GM12878 (cell line): ENCODE measurements around the gene PRTFDC1. TPM values are rescaled to one million over a fixed set of nuclear protein-coding genes. Genes with fewer than 3 reads are reported as not detected.

Experiments used
- ATAC-seq: fragments of 200-7000 bp; cut with Tn5 transposase; 3 replicates; pipeline ENCODE4 v1.9.1; 2020; ENCODE audit warnings: mild to moderate bottlenecking, moderate library complexity
- BruUV-seq: library from RNA; stranded (reverse); fragments of 400-500 nt; replicated peaks from 2 replicates; lab custom pipeline; 2021; lab: Mats Ljungman, UMichigan
- CTCF ChIA-PET: fragments of 300-600 bp; sonication (Branson Sonifier 250); formaldehyde crosslinking; extraction: SDS; loops from one replicate; lab custom pipeline; 2021; ENCODE audit warnings: inconsistent platforms; lab: Yijun Ruan, JAX
- POLR2A ChIA-PET: fragments of 350-600 bp; formaldehyde crosslinking; extraction: SDS; loops from one replicate; lab custom pipeline; 2021; ENCODE audit warnings: inconsistent platforms; lab: Charles Lee
- RAD21 ChIA-PET: fragments of 300-600 bp; sonication (Branson Sonifier 250); formaldehyde crosslinking; loops from one replicate; lab custom pipeline; 2023; ENCODE audit warnings: antibody characterized with exemption; ENCODE audit not compliant: unreplicated experiment; lab: Charles Lee
- SMC1A ChIA-PET: fragments of 300-600 bp; sonication (Branson Sonifier 250); formaldehyde crosslinking; loops from one replicate; lab custom pipeline; 2023; ENCODE audit not compliant: unreplicated experiment, uncharacterized antibody; lab: Charles Lee
- DNase-seq: peaks from one replicate; pipeline ENCODE4 v3.0.0-alpha.2; 2011; ENCODE audit warnings: low read depth, low spot score
- FAIRE-seq: peaks from 3 replicates; lab custom pipeline; 2011; peaks lifted over from hg19 to GRCh38; lab: Jason Lieb, UNC
- H2AFZ ChIP-seq: 2 replicates; pipeline ENCODE4 v1.6.0; 2011; ENCODE audit warnings: low read depth, low read length, control low read depth; ENCODE audit not compliant: control insufficient read depth
- H3K27ac ChIP-seq: 2 replicates; pipeline ENCODE4 v1.5.1; 2011; ENCODE audit warnings: control low read depth; ENCODE audit not compliant: control insufficient read depth, insufficient read depth
- H3K27me3 ChIP-seq, 2 experiments: replicated peaks in 1 of 2; 2 replicates each; pipeline versions ENCODE4 v1.6.0 to v1.6.1; 2011; ENCODE audit warnings: low read length in 1 of 2; ENCODE audit not compliant: control insufficient read depth in 2 of 2, insufficient read depth in 2 of 2
- H3K36me3 ChIP-seq, 2 experiments: 2 replicates each; pipeline ENCODE4 v1.5.1; 2011; ENCODE audit warnings: low read length in 1 of 2; ENCODE audit not compliant: control insufficient read depth in 2 of 2, insufficient read depth in 2 of 2
- H3K4me1 ChIP-seq: 2 replicates; pipeline ENCODE4 v1.6.1; 2011; ENCODE audit warnings: mild to moderate bottlenecking, low read length, moderate library complexity, mixed read lengths; ENCODE audit not compliant: control insufficient read depth, insufficient read depth
- H3K4me2 ChIP-seq: 2 replicates; pipeline ENCODE4 v1.6.0; 2011; ENCODE audit warnings: control low read depth; ENCODE audit not compliant: control insufficient read depth, insufficient read depth
- H3K4me3 ChIP-seq: fragments of 200-600 bp; sonication (generic); 2 replicates; pipeline ENCODE4 v1.5.1; 2016
- H3K79me2 ChIP-seq: 2 replicates; pipeline ENCODE4 v1.6.0; 2011; ENCODE audit warnings: low read length; ENCODE audit not compliant: control insufficient read depth, insufficient read depth
- H3K9ac ChIP-seq: 2 replicates; pipeline ENCODE4 v1.8.0; 2011; ENCODE audit warnings: low read length, control low read depth, mixed read lengths; ENCODE audit not compliant: control insufficient read depth, insufficient read depth
- H3K9me3 ChIP-seq: replicated peaks from 3 replicates; pipeline ENCODE4 v1.5.1; 2011; ENCODE audit warnings: mild to moderate bottlenecking, low read length; ENCODE audit not compliant: control insufficient read depth, insufficient read depth
- H4K20me1 ChIP-seq: 2 replicates; pipeline ENCODE4 v1.6.0; 2011; ENCODE audit not compliant: control insufficient read depth, insufficient read depth
- ATF2 ChIP-seq: IDR thresholded peaks from 2 replicates; pipeline ENCODE4 v1.6.1; 2012; ENCODE audit warnings: low read length, inconsistent platforms
- ATF3 ChIP-seq: IDR thresholded peaks from 2 replicates; pipeline ENCODE4 v1.6.1; 2011; ENCODE audit warnings: low read depth, mild to moderate bottlenecking, low read length, moderate library complexity, borderline replicate concordance; ENCODE audit errors: extremely low read depth
- BRCA1 ChIP-seq: IDR thresholded peaks from 2 replicates; pipeline ENCODE4 v1.6.1; 2011; ENCODE audit warnings: low read depth, low read length, improper control_type of control experiment
- CBX3 ChIP-seq: fragments of 200-600 bp; sonication (generic); IDR thresholded peaks from 2 replicates; pipeline ENCODE4 v1.6.1; 2016; ENCODE audit warnings: low read depth, borderline replicate concordance
- CEBPZ ChIP-seq: fragments of 150-350 bp; IDR thresholded peaks from 2 replicates; pipeline ENCODE4 v1.6.1; 2016; ENCODE audit warnings: low read depth, low read length
- CHD2 ChIP-seq: IDR thresholded peaks from 2 replicates; pipeline ENCODE4 v1.6.1; 2011; ENCODE audit warnings: low read depth, low read length, improper control_type of control experiment, borderline replicate concordance
- CHD4 ChIP-seq: fragments of 200-600 bp; sonication (generic); IDR thresholded peaks from 2 replicates; pipeline ENCODE4 v1.6.1; 2016; ENCODE audit warnings: mild to moderate bottlenecking
- LARP7 ChIP-seq: fragments of 450-650 bp; IDR thresholded peaks from 2 replicates; pipeline ENCODE4 v1.6.1; 2017; ENCODE audit warnings: mild to moderate bottlenecking
- MTA3 ChIP-seq: IDR thresholded peaks from 2 replicates; pipeline ENCODE4 v1.6.1; 2012; ENCODE audit warnings: low read length, inconsistent platforms, borderline replicate concordance
- MYB ChIP-seq: fragments of 150-350 bp; IDR thresholded peaks from 2 replicates; pipeline ENCODE4 v1.6.1; 2014; ENCODE audit warnings: mild to moderate bottlenecking, low read depth, low read length, borderline replicate concordance
- POLR2A ChIP-seq: IDR thresholded peaks from 2 replicates; pipeline ENCODE4 v1.6.1; 2011; ENCODE audit warnings: low read depth, mild to moderate bottlenecking, low read length
- RELA ChIP-seq: fragments of 450-650 bp; IDR thresholded peaks from 2 replicates; pipeline ENCODE4 v1.8.0; 2014; ENCODE audit warnings: borderline replicate concordance; ENCODE audit not compliant: partially characterized antibody
- RUNX3 ChIP-seq: IDR thresholded peaks from 2 replicates; pipeline ENCODE4 v1.6.1; 2012; ENCODE audit warnings: low read length, inconsistent platforms
- SMAD5 ChIP-seq: IDR thresholded peaks from 2 replicates; pipeline ENCODE4 v1.6.1; 2016; ENCODE audit warnings: antibody characterized with exemption, low read depth
- WGBS: methylation state at CpG from one replicate; pipeline ENCODE4 v1.1.6; 2016; ENCODE audit warnings: low lambda C conversion rate; ENCODE audit not compliant: insufficient replicate concordance, insufficient coverage; ENCODE audit errors: missing lambda C conversion rate; 5-methylcytosine and 5-hydroxymethylcytosine counted together
- in situ Hi-C: fragments of 300-500 bp; cut with MboI; formaldehyde crosslinking; loops from 9 replicates; pipeline ENCODE4 v1.14.3; 2018; ENCODE audit warnings: mixed read lengths
- intact Hi-C: fragments of 100-400 bp; cut with micrococcal nuclease; formaldehyde crosslinking; loops from one replicate; pipeline ENCODE4 v1.14.2; 2022; ENCODE audit not compliant: unreplicated experiment
- polyA plus RNA-seq, 11 experiments: library from polyadenylated mRNA; depleted of rRNA in 4 of 11; unstranded in 6 of 11; stranded (reverse) in 5 of 11; fragments of >200 nt; fragmentation: Nextera tagmentation in 4 of 11; fragmentation: Illumina TruSeq in 1 of 11; extraction: Ambion mirVana in 4 of 11; extraction: Trizol in 1 of 11; gene quantifications; 1 replicate in 1 of 11; 2 replicates in 10 of 11; pipeline versions ENCODE4 v1.2.1 to v1.2.3, GENCODE V29; 2011 to 2016; ENCODE audit warnings: inconsistent platforms in 2 of 11, missing spikeins in 2 of 11, low read depth in 1 of 11
- total RNA-seq, 4 experiments: library from RNA; depleted of rRNA in 3 of 4; stranded (reverse); fragments of >200 nt in 3 of 4; fragmentation: Illumina TruSeq in 1 of 4; extraction: Trizol in 1 of 4; gene quantifications; 2 replicates each; pipeline versions ENCODE4 v1.2.1 to v1.2.3, GENCODE V29; 2013 to 2021

The PRTFDC1 gene
- total and polyA plus RNA-seq, 10 of the 15 experiments (the other 5 are each of a cell fraction or from before 2014, with no cell fraction given), result 5.5 to 17.3 (median 11.3) TPM

GRCh38 chr10:24949616-24950015, 2.8 kb downstream of the PRTFDC1 start:
- SMC1A ChIA-PET, result interaction anchor here (0.8 to 8.9 kb wide), 14 partner anchors 9 to 297 kb away, joined by 3 to 236 read pairs (median 7); no protein-coding TSS in a partner anchor
- 46% methylated on average over 3 of the region's 3 CpGs for WGBS

More at GRCh38 chr10:24949616-24950015, 2.8 kb downstream of the PRTFDC1 start:
- BruUV-seq, result no TSS peak
- no peaks in the 10 kb centered on the region for H3K36me3 ChIP-seq
- in situ Hi-C loops, result no loop called here
- H3K27ac ChIP-seq, result no peak overlapping the region
- ChIA-PET RAD21 (interaction anchor here (1.2 to 16.1 kb wide), 6 partner anchors 19 to 224 kb away, joined by 3 to 274 read pairs (median 8); partner anchors contain the start of gene ARHGAP21), CTCF (interaction anchor here (0.7 to 5.6 kb wide), 7 partner anchors 9 to 332 kb away, joined by 3 to 56 read pairs (median 4); no protein-coding TSS in a partner anchor), POLR2A (interaction anchor here (0.9 to 7.0 kb wide), 4 partner anchors 11 to 49 kb away, joined by 3 to 103 read pairs (median 8); no protein-coding TSS in a partner anchor)
- TF ChIP-seq RUNX3, result no peak
- no peak for TF ChIP-seq LARP7
- TF ChIP-seq MTA3, result no peak
- TF ChIP-seq ATF2, result no peak
- no peak for TF ChIP-seq MYB
- no peak for TF ChIP-seq CEBPZ
- TF ChIP-seq ATF3, result no peak
- TF ChIP-seq POLR2A, result no peak
- no peak for TF ChIP-seq SMAD5
- TF ChIP-seq BRCA1, result no peak
- TF ChIP-seq RELA, result no peak
- TF ChIP-seq CBX3, result no peak
- TF ChIP-seq CHD2, result no peak
- no peak for TF ChIP-seq CHD4
- ATAC-seq, result no peak
- no peaks in the 10 kb centered on the region for H3K79me2 ChIP-seq
- H3K4me2 ChIP-seq, result no peak overlapping the region
- DNase-seq, result no peak
- H3K27me3 ChIP-seq, result no peaks in the 10 kb centered on the region
- H4K20me1 ChIP-seq, result no peaks in the 10 kb centered on the region
- H3K4me3 ChIP-seq, result no peak overlapping the region
- no peak for FAIRE-seq
- H3K9ac ChIP-seq, result no peak overlapping the region
- intact Hi-C loops, result loop anchor here (5.0 kb wide), 2 partner anchors 133 to 227 kb away; partner anchors contain the start of gene ARHGAP21
- no peak overlapping the region for H2AFZ ChIP-seq
- no peaks in the 10 kb centered on the region; the same call in 2 of the 3 replicates for H3K9me3 ChIP-seq
- H3K4me1 ChIP-seq, result peaks cover 3% of the 10 kb centered on the region; the same call in 1 of the 2 replicates
